Adrenal gland (tissue), 5 donors: ENCODE results near the gene KMT2D.

Source experiments
- CTCF ChIP-seq, 6 experiments: fragments of 450-650 bp in 4 of 6; fragments of 200-600 bp in 2 of 6; sonication (generic) in 1 of 6; IDR thresholded peaks; 1 replicate in 5 of 6; 2 replicates in 1 of 6; pipeline versions ENCODE4 v1.5.1 to v1.8.0; 2016 to 2021; ENCODE audit warnings: antibody characterized with exemption in 6 of 6, mild to moderate bottlenecking in 2 of 6, moderate library complexity in 1 of 6
- POLR2A ChIP-seq, 2 donors: fragments of 450-650 bp; IDR thresholded peaks; one replicate each; pipeline ENCODE4 v1.6.1; 2017; ENCODE audit warnings: antibody characterized with exemption in 2 of 2, mild to moderate bottlenecking in 2 of 2, moderate library complexity in 1 of 2
- donor health status: DM: no; HTN: no; CAD: no.

- TF ChIP-seq CTCF (IDR thresholded peaks at IDR 0.05) (no peak), POLR2A (IDR thresholded peaks at IDR 0.05) (no peak)
Observed at GRCh38 chr12:49059045-49059298, 1.6 kb downstream of the KMT2D start.
